Measurements from ENCODE around the gene VRK1.

GRCh38 chr14:96811265-96811664, 14.1 kb downstream of the VRK1 start:
- TF ChIP-seq POLR2AphosphoS5 (IDR thresholded peaks at IDR 0.05; ENCODE audit: low read depth, low read length) (no peak), YY1 (IDR thresholded peaks at IDR 0.05; ENCODE audit: low read depth) (no peak), RFX5 (IDR thresholded peaks at IDR 0.05; ENCODE audit: low read length) (no peak), ZBTB33 (IDR thresholded peaks at IDR 0.05; ENCODE audit: borderline replicate concordance, low read depth) (no peak), MAX (IDR thresholded peaks at IDR 0.05; ENCODE audit: low read depth) (no peak), JUND (IDR thresholded peaks at IDR 0.05) (peak; percentile 22; the same call in 1 of the 2 replicates), MXI1 (IDR thresholded peaks at IDR 0.05; ENCODE audit: low read depth, low read length) (no peak), FOSL2 (IDR thresholded peaks at IDR 0.05; ENCODE audit: borderline replicate concordance, low read depth) (peak; percentile 74; the same call in 1 of the 2 replicates), NRF1 (IDR thresholded peaks at IDR 0.05; ENCODE audit: low read depth, low read length) (no peak), EP300 (IDR thresholded peaks at IDR 0.05; ENCODE audit: borderline replicate concordance in 1 of 2, low read depth in 1 of 2, low read length in 1 of 2) (no peak), NFIC (IDR thresholded peaks at IDR 0.05; ENCODE audit: borderline replicate concordance) (no peak), EZH2phosphoT487 (IDR thresholded peaks at IDR 0.05; ENCODE audit: borderline replicate concordance, low read depth) (no peak)
- TF ChIP-seq, protein P1, sequence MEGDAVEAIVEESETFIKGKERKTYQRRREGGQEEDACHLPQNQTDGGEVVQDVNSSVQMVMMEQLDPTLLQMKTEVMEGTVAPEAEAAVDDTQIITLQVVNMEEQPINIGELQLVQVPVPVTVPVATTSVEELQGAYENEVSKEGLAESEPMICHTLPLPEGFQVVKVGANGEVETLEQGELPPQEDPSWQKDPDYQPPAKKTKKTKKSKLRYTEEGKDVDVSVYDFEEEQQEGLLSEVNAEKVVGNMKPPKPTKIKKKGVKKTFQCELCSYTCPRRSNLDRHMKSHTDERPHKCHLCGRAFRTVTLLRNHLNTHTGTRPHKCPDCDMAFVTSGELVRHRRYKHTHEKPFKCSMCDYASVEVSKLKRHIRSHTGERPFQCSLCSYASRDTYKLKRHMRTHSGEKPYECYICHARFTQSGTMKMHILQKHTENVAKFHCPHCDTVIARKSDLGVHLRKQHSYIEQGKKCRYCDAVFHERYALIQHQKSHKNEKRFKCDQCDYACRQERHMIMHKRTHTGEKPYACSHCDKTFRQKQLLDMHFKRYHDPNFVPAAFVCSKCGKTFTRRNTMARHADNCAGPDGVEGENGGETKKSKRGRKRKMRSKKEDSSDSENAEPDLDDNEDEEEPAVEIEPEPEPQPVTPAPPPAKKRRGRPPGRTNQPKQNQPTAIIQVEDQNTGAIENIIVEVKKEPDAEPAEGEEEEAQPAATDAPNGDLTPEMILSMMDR (IDR thresholded peaks at IDR 0.05), result no peak

Measured in SK-N-SH (cell line).